ENCODE measurements around the gene IFNGR1. TPM values are rescaled to one million over a fixed set of nuclear protein-coding genes. Genes with fewer than 3 reads are reported as not detected.

Gene IFNGR1
- total RNA-seq, 1 experiment from 2014 or later: 18.4 TPM

DNA sequence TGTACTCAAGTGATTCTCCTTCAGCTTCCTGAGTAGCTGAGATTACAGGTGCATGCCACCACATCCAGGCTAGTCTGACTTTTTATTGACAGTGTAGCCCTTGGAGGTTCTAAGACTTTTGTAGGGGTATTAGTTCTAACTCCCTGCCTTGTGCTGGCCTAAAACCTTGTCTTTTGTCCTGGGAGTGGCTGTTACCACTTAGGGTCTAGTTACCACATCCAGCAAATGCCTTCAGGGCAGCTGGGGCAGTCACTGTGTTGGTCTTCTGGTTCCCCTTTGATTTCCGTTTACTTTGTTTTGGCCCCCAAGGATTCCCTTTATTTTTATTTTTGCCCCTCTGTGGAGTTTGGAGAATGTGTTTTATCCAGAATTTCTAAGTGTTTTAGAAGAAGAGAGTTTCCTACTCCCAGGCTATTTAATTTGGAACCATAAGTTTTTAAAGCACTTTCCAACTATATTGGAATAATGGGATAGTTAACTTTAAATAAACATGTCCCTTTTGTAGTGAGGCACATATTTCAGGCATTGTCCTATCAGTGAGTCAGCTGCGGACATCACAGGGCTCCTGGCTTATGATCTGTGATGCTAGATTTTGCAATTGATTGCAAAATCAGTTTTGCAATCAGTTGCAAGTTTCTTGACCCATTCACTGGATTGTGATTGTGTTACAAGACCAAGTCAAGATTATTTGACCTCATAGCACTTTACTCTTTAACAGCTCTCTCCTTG is 70.7 kb downstream of the IFNGR1 start:
- BruUV-seq (replicated peaks): no TSS peak
- DNase-seq (ENCODE audit: low spot score): no peak
- no peak for TF ChIP-seq CTCF (conservative IDR thresholded peaks at IDR 0.05; ENCODE audit: low read depth, low read length)
- TF ChIP-seq EZH2 (IDR thresholded peaks at IDR 0.05; ENCODE audit: borderline replicate concordance, low read depth, low read length, poor library complexity, severe bottlenecking): no peak
- POLR2A ChIA-PET (ENCODE audit: low non-redundant PET): no interaction called here
- Histone ChIP-seq H3K9me3 (ENCODE audit: low read depth, low read length, poor library complexity, severe bottlenecking) (no peaks in the 10 kb centered on the region), H3K27me3 (replicated peaks; ENCODE audit: insufficient read depth, low read depth, low read length, poor library complexity) (no peaks in the 10 kb centered on the region), H3K4me1 (ENCODE audit: insufficient read depth, low read length, poor library complexity, severe bottlenecking) (no peaks in the 10 kb centered on the region), H3K27ac (ENCODE audit: low read depth, low read length, poor library complexity, severe bottlenecking) (no peak overlapping the region), H3K36me3 (ENCODE audit: insufficient read depth, low read length, poor library complexity, severe bottlenecking) (no peaks in the 10 kb centered on the region), H3K4me3 (ENCODE audit: low read depth, low read length, poor library complexity, severe bottlenecking) (no peak overlapping the region)
- intact Hi-C loops (cut with micrococcal nuclease; ENCODE audit: unreplicated experiment): no loop called here
- CTCF ChIA-PET: no interaction called here

Other genes starting within 250 kb of the IFNGR1 start
- gene IL20RA, start 174.4 kb downstream of the IFNGR1 start, total RNA-seq (2021): not detected in 2 replicates
- gene IL22RA2, start 45.7 kb downstream of the IFNGR1 start, total RNA-seq (2021): not detected in 2 replicates